GM21526 (cell line): ENCODE data around the gene AADACL2.

Experiments used
- ATAC-seq: cut with Tn5 transposase; IDR thresholded peaks from one replicate; pipeline ENCODE4 v1.9.1; 2021; ENCODE audit warnings: moderate library complexity; ENCODE audit not compliant: unreplicated experiment, low FRiP score

AADACL2 gene

GRCh38 chr3:151733613-151734012 is at the start of gene AADACL2:
AADACL2 (plus strand) TSS chr3:151733927; CDS start chr3:151734036, 109 bp downstream.
- no peak for ATAC-seq

- ATAC-seq = no peak
These were observed 49.6 kb upstream of the AADACL2 start for GRCh38 chr3:151684094-151684493.

- ATAC-seq = no peak
These were observed 47.5 kb upstream of the AADACL2 start for GRCh38 chr3:151686257-151686656.

GRCh38 chr3:151687076-151687475 is 46.7 kb upstream of the AADACL2 start:
- no peak for ATAC-seq

- no peak for ATAC-seq
These were observed 45.2 kb upstream of the AADACL2 start for GRCh38 chr3:151688571-151688970.

- ATAC-seq = no peak
These were observed 43.1 kb upstream of the AADACL2 start for GRCh38 chr3:151690645-151691044.

GRCh38 chr3:151697496-151697895 is 36.2 kb upstream of the AADACL2 start:
- ATAC-seq = no peak

- no peak for ATAC-seq
These were observed 26.5 kb upstream of the AADACL2 start for GRCh38 chr3:151707216-151707615.

GRCh38 chr3:151708868-151709267 is 24.9 kb upstream of the AADACL2 start:
- ATAC-seq = no peak

GRCh38 chr3:151709847-151710246 is 23.9 kb upstream of the AADACL2 start:
- no peak for ATAC-seq

GRCh38 chr3:151721294-151721693 is 12.4 kb upstream of the AADACL2 start:
- no peak for ATAC-seq

- ATAC-seq = no peak
These were observed 10.9 kb upstream of the AADACL2 start for GRCh38 chr3:151722856-151723255.

GRCh38 chr3:151724576-151725562 is 8.9 kb upstream of the AADACL2 start:
- ATAC-seq = no peak

- no peak for ATAC-seq
These were observed 7.7 kb upstream of the AADACL2 start for GRCh38 chr3:151726016-151726415.

- no peak for ATAC-seq
These were observed 866 bp upstream of the AADACL2 start for GRCh38 chr3:151732861-151733260.

GRCh38 chr3:151740581-151740980 is 6.9 kb downstream of the AADACL2 start:
- ATAC-seq = no peak

- no peak for ATAC-seq
These were observed 10.1 kb downstream of the AADACL2 start for GRCh38 chr3:151743855-151744254.

- no peak for ATAC-seq
These were observed 16.5 kb downstream of the AADACL2 start for GRCh38 chr3:151750181-151750580.

GRCh38 chr3:151750678-151751077 is 17.0 kb downstream of the AADACL2 start:
- ATAC-seq = no peak

GRCh38 chr3:151751161-151751560 is 17.4 kb downstream of the AADACL2 start:
- ATAC-seq = no peak

GRCh38 chr3:151753846-151754245 is 20.1 kb downstream of the AADACL2 start:
- no peak for ATAC-seq

GRCh38 chr3:151761581-151761980 is 27.9 kb downstream of the AADACL2 start:
- no peak for ATAC-seq
